K562 (cell line): Measurements from ENCODE around the gene NT5C1A.

Source experiments
- CHD1 ChIP-seq: fragments of 200-600 bp; sonication (generic); IDR thresholded peaks from one replicate; pipeline ENCODE4 v1.6.1; 2012; ENCODE audit warnings: mild to moderate bottlenecking, moderate library complexity, low read length, inconsistent platforms
- GABPB2 ChIP-seq: fragments of 250-450 bp; sonication (Bioruptor Pico); conservative IDR thresholded peaks from 2 replicates; pipeline ENCODE4 v1.5.1; 2021; ENCODE audit warnings: mild to moderate bottlenecking
- GTF2F1 ChIP-seq: IDR thresholded peaks from 2 replicates; pipeline ENCODE4 v1.6.1; 2011; ENCODE audit warnings: low read depth, low read length, improper control_type of control experiment
- MXI1 ChIP-seq: IDR thresholded peaks from 2 replicates; pipeline ENCODE4 v1.6.1; 2011; ENCODE audit warnings: low read depth, mild to moderate bottlenecking, improper control_type of control experiment, low read length
- NFYB ChIP-seq: IDR thresholded peaks from 2 replicates; pipeline ENCODE4 v1.6.1; 2011; ENCODE audit warnings: mild to moderate bottlenecking, moderate library complexity; ENCODE audit not compliant: insufficient read length; ENCODE audit errors: extremely low read depth
- PML ChIP-seq: IDR thresholded peaks from 2 replicates; pipeline ENCODE4 v1.6.1; 2012; ENCODE audit warnings: low read length, inconsistent platforms
- POLR2A ChIP-seq: fragments of 450-650 bp; conservative IDR thresholded peaks from 2 replicates; pipeline ENCODE4 v1.6.1; 2016
- SNRNP70 ChIP-seq: fragments of 200-400 bp; formaldehyde crosslinking; optimal IDR thresholded peaks from 2 replicates; pipeline ENCODE3; 2017; ENCODE audit warnings: low read depth, low read length
- YY1 ChIP-seq, 3 experiments: IDR thresholded peaks; 2 replicates each; pipeline ENCODE4 v1.6.1; 2011; ENCODE audit warnings: low read length in 2 of 3, mild to moderate bottlenecking in 2 of 3, moderate library complexity in 2 of 3, borderline replicate concordance in 1 of 3, control low read depth in 1 of 3, low read depth in 1 of 3; ENCODE audit not compliant: insufficient read depth in 3 of 3, insufficient replicate concordance in 2 of 3, control insufficient read depth in 1 of 3, insufficient read length in 1 of 3; ENCODE audit errors: extremely low read depth in 1 of 3
- ZNF668 ChIP-seq: fragments of 250-450 bp; sonication (Bioruptor Pico); IDR thresholded peaks from 2 replicates; pipeline ENCODE4 v1.8.0; 2022; ENCODE audit warnings: mild to moderate bottlenecking, inconsistent platforms
- ZNF707 ChIP-seq: fragments of 250-450 bp; sonication (Bioruptor Pico); conservative IDR thresholded peaks from 2 replicates; pipeline ENCODE4 v1.8.0; 2022; ENCODE audit warnings: inconsistent platforms, mild to moderate bottlenecking, moderate library complexity
- TF ChIP-seq, protein P1 (sequence below): fragments of 450-650 bp; IDR thresholded peaks from 2 replicates; pipeline ENCODE4 v1.6.1; 2016; ENCODE audit warnings: low read depth
- TF ChIP-seq, protein P2 (sequence below): sonication (generic); formaldehyde crosslinking; IDR thresholded peaks from 2 replicates; pipeline ENCODE4 v1.8.0; 2022; ENCODE audit warnings: mild to moderate bottlenecking, low read depth, missing genetic modification reagents
- TF ChIP-seq, protein P3 (sequence below), 3 experiments: IDR thresholded peaks in 2 of 3; conservative IDR thresholded peaks in 1 of 3; 2 replicates each; pipeline ENCODE4 v1.5.1; 2011 to 2012; ENCODE audit warnings: low read length in 3 of 3, mild to moderate bottlenecking in 3 of 3, control low read depth in 2 of 3, improper control_type of control experiment in 1 of 3, inconsistent platforms in 1 of 3, low read depth in 1 of 3, mixed read lengths in 1 of 3, moderate library complexity in 1 of 3; ENCODE audit not compliant: insufficient read depth in 2 of 3

DNA sequence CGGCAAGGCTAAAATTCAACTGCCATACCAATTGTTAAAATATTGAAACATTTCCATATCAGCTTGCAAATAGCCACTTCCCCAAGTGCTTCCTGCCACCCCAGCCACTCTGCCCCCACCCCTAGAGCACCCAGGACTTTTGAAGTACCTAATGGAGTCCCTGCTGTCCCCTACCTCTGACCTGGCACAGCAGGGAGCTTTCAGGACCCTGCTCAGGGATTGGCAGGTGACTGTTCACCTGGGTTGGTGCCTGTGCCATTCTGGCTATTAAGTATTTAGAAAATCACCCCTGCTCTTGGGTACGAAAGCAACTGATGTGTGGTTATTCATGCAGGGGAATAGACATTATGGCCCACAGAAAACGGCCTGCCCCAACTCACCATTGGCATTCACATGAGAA lies 28.4 kb upstream of the NT5C1A start:
- TF ChIP-seq GTF2F1 (no peak), MXI1 (no peak), GABPB2 (no peak), NFYB (no peak), SNRNP70 (no peak), YY1 (IDR thresholded peaks at IDR 0.05; ENCODE audit: borderline replicate concordance in 1 of 3, control insufficient read depth in 1 of 3, extremely low read depth in 1 of 3, insufficient read depth in 3 of 3, insufficient read length in 1 of 3, insufficient replicate concordance in 2 of 3, low read depth in 1 of 3, low read length in 2 of 3) (no peak), CHD1 (no peak), ZNF707 (CRISPR knock-in tag) (no peak), ZNF668 (CRISPR knock-in tag) (no peak), PML (no peak), POLR2A (no peak)
- TF ChIP-seq, protein P1, sequence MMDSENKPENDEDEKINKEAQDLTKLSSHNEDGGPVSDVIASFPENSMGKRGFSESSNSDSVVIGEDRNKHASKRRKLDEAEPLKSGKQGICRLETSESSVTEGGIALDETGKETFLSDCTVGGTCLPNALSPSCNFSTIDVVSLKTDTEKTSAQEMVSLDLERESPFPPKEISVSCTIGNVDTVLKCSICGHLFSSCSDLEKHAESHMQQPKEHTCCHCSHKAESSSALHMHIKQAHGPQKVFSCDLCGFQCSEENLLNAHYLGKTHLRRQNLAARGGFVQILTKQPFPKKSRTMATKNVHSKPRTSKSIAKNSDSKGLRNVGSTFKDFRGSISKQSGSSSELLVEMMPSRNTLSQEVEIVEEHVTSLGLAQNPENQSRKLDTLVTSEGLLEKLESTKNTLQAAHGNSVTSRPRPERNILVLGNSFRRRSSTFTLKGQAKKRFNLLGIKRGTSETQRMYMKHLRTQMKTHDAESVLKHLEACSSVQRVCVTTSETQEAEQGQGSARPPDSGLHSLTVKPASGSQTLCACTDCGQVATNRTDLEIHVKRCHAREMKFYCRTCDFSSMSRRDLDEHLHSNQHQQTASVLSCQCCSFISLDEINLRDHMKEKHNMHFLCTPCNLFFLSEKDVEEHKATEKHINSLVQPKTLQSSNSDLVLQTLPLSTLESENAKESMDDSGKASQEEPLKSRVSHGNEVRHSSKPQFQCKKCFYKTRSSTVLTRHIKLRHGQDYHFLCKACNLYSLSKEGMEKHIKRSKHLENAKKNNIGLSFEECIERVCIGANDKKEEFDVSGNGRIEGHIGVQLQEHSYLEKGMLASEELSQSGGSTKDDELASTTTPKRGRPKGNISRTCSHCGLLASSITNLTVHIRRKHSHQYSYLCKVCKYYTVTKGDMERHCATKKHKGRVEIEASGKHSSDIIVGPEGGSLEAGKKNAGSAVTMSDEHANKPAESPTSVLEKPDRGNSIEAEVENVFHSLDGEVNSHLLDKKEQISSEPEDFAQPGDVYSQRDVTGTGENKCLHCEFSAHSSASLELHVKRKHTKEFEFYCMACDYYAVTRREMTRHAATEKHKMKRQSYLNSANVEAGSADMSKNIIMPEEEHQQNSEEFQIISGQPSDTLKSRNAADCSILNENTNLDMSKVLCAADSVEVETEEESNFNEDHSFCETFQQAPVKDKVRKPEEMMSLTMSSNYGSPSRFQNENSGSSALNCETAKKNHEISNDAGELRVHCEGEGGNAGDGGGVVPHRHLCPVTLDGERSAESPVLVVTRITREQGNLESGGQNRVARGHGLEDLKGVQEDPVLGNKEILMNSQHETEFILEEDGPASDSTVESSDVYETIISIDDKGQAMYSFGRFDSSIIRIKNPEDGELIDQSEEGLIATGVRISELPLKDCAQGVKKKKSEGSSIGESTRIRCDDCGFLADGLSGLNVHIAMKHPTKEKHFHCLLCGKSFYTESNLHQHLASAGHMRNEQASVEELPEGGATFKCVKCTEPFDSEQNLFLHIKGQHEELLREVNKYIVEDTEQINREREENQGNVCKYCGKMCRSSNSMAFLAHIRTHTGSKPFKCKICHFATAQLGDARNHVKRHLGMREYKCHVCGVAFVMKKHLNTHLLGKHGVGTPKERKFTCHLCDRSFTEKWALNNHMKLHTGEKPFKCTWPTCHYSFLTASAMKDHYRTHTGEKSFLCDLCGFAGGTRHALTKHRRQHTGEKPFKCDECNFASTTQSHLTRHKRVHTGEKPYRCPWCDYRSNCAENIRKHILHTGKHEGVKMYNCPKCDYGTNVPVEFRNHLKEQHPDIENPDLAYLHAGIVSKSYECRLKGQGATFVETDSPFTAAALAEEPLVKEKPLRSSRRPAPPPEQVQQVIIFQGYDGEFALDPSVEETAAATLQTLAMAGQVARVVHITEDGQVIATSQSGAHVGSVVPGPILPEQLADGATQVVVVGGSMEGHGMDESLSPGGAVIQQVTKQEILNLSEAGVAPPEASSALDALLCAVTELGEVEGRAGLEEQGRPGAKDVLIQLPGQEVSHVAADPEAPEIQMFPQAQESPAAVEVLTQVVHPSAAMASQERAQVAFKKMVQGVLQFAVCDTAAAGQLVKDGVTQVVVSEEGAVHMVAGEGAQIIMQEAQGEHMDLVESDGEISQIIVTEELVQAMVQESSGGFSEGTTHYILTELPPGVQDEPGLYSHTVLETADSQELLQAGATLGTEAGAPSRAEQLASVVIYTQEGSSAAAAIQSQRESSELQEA: no peak
- TF ChIP-seq, protein P2, sequence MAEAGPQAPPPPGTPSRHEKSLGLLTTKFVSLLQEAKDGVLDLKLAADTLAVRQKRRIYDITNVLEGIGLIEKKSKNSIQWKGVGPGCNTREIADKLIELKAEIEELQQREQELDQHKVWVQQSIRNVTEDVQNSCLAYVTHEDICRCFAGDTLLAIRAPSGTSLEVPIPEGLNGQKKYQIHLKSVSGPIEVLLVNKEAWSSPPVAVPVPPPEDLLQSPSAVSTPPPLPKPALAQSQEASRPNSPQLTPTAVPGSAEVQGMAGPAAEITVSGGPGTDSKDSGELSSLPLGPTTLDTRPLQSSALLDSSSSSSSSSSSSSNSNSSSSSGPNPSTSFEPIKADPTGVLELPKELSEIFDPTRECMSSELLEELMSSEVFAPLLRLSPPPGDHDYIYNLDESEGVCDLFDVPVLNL (CRISPR knock-in tag): no peak
- TF ChIP-seq, protein P3, sequence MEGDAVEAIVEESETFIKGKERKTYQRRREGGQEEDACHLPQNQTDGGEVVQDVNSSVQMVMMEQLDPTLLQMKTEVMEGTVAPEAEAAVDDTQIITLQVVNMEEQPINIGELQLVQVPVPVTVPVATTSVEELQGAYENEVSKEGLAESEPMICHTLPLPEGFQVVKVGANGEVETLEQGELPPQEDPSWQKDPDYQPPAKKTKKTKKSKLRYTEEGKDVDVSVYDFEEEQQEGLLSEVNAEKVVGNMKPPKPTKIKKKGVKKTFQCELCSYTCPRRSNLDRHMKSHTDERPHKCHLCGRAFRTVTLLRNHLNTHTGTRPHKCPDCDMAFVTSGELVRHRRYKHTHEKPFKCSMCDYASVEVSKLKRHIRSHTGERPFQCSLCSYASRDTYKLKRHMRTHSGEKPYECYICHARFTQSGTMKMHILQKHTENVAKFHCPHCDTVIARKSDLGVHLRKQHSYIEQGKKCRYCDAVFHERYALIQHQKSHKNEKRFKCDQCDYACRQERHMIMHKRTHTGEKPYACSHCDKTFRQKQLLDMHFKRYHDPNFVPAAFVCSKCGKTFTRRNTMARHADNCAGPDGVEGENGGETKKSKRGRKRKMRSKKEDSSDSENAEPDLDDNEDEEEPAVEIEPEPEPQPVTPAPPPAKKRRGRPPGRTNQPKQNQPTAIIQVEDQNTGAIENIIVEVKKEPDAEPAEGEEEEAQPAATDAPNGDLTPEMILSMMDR (IDR thresholded peaks at IDR 0.05 in 2 of 3, conservative IDR thresholded peaks at IDR 0.05 in 1 of 3; ENCODE audit: insufficient read depth in 2 of 3, low read depth in 1 of 3, low read length in 3 of 3): no peak
